HepG2 (cell line): ENCODE measurements around the gene NCCRP1. TPM values are rescaled to one million over a fixed set of nuclear protein-coding genes. Genes with fewer than 3 reads are reported as not detected.

Experiments used
- ATAC-seq: fragments of 200-7000 bp; cut with Tn5 transposase; 3 replicates; pipeline ENCODE4 v1.9.1; 2020; ENCODE audit warnings: mild to moderate bottlenecking, moderate library complexity
- BruUV-seq: library from RNA; stranded (reverse); fragments of 400-500 nt; replicated peaks from 2 replicates; lab custom pipeline; 2021; lab: Mats Ljungman, UMichigan
- CTCF ChIA-PET: fragments of 300-600 bp; formaldehyde crosslinking; extraction: SDS; loops from one replicate; lab custom pipeline; 2021; ENCODE audit warnings: low total read pairs, inconsistent platforms, low intra/inter-chr PET ratio; lab: Yijun Ruan, JAX
- POLR2A ChIA-PET: fragments of 350-600 bp; sonication (Branson Sonifier 250); formaldehyde crosslinking; loops from one replicate; lab custom pipeline; 2020; ENCODE audit warnings: antibody characterized with exemption, inconsistent platforms; lab: Yijun Ruan, JAX
- DNase-seq: peaks from one replicate; pipeline ENCODE4 v3.0.0-alpha.2; 2015; ENCODE audit warnings: low spot score
- FAIRE-seq: peaks from 3 replicates; lab custom pipeline; 2011; peaks lifted over from hg19 to GRCh38; lab: Jason Lieb, UNC
- H2AFZ ChIP-seq: one replicate; pipeline ENCODE4 v1.6.1; 2011; ENCODE audit warnings: low read length, inconsistent platforms
- H3K27ac ChIP-seq: fragments of 300-600 bp; 3 replicates; pipeline ENCODE4 v1.8.0; 2011; ENCODE audit warnings: mixed run types, mild to moderate bottlenecking, mixed read lengths, low read length, inconsistent platforms; ENCODE audit not compliant: insufficient read depth; ENCODE audit errors: extremely low read length
- H3K27me3 ChIP-seq, 2 experiments: fragments of 200-600 bp in 1 of 2; 2 replicates in 1 of 2; 3 replicates in 1 of 2; pipeline versions ENCODE4 v1.6.0 to v1.8.0; 2011; ENCODE audit warnings: low read length in 2 of 2, mild to moderate bottlenecking in 2 of 2, moderate library complexity in 2 of 2, inconsistent platforms in 1 of 2; ENCODE audit not compliant: insufficient read depth in 2 of 2, control insufficient read depth in 1 of 2
- H3K36me3 ChIP-seq, 2 experiments: fragments of 200-600 bp in 1 of 2; replicated peaks in 1 of 2; 2 replicates in 1 of 2; 3 replicates in 1 of 2; pipeline versions ENCODE4 v1.5.1 to v1.8.0; 2011; ENCODE audit warnings: low read length in 2 of 2, inconsistent platforms in 1 of 2; ENCODE audit not compliant: insufficient read depth in 2 of 2, control insufficient read depth in 1 of 2
- H3K4me1 ChIP-seq: 2 replicates; pipeline ENCODE4 v1.5.1; 2012; ENCODE audit warnings: low read length, inconsistent platforms; ENCODE audit not compliant: insufficient read depth
- H3K4me2 ChIP-seq: 2 replicates; pipeline ENCODE4 v1.6.0; 2011; ENCODE audit warnings: low read depth, low read length, inconsistent platforms
- H3K4me3 ChIP-seq, 3 experiments: fragments of 200-600 bp in 1 of 3; sonication (generic), shearing (Covaris generic) in 1 of 3; replicated peaks in 1 of 3; 2 replicates each; pipeline ENCODE4 v1.5.1; 2011 to 2016; ENCODE audit warnings: low read length in 3 of 3, inconsistent platforms in 2 of 3, low read depth in 2 of 3, mild to moderate bottlenecking in 2 of 3, control low read depth in 1 of 3, mixed read lengths in 1 of 3; ENCODE audit not compliant: insufficient read depth in 1 of 3
- H3K79me2 ChIP-seq: one replicate; pipeline ENCODE4 v1.6.1; 2011; ENCODE audit warnings: low read length, inconsistent platforms; ENCODE audit not compliant: insufficient read depth
- H3K9ac ChIP-seq: 2 replicates; pipeline ENCODE4 v1.6.0; 2011; ENCODE audit warnings: mild to moderate bottlenecking, low read depth, low read length, inconsistent platforms; ENCODE audit not compliant: insufficient read depth
- H3K9me3 ChIP-seq: 2 replicates; pipeline ENCODE4 v1.5.1; 2012; ENCODE audit warnings: mild to moderate bottlenecking, low read length
- H4K20me1 ChIP-seq: 2 replicates; pipeline ENCODE4 v1.6.0; 2011; ENCODE audit warnings: inconsistent platforms, mild to moderate bottlenecking, low read length, moderate library complexity; ENCODE audit not compliant: insufficient read depth
- EEA1 ChIP-seq: sonication (generic); formaldehyde crosslinking; IDR thresholded peaks from 2 replicates; pipeline ENCODE4 v1.5.1; 2020; ENCODE audit warnings: mild to moderate bottlenecking, missing genetic modification reagents, borderline replicate concordance
- FOXO1 ChIP-seq: sonication (generic); formaldehyde crosslinking; IDR thresholded peaks from 2 replicates; pipeline ENCODE4 v1.4.0; 2020; ENCODE audit warnings: missing genetic modification reagents
- NR0B2 ChIP-seq: sonication (generic); formaldehyde crosslinking; IDR thresholded peaks from 2 replicates; pipeline ENCODE4 v1.4.0; 2020; ENCODE audit warnings: mild to moderate bottlenecking, missing genetic modification reagents
- RNF219 ChIP-seq: sonication (generic); formaldehyde crosslinking; IDR thresholded peaks from 2 replicates; pipeline ENCODE4 v1.5.0; 2020; ENCODE audit warnings: mild to moderate bottlenecking, missing genetic modification reagents
- ZFX ChIP-seq: sonication (generic); formaldehyde crosslinking; IDR thresholded peaks from 2 replicates; pipeline ENCODE4 v1.4.0; 2020; ENCODE audit warnings: mild to moderate bottlenecking, low read depth, missing genetic modification reagents, moderate library complexity
- ZFY ChIP-seq: sonication (generic); formaldehyde crosslinking; IDR thresholded peaks from 2 replicates; pipeline ENCODE4 v1.4.0; 2020; ENCODE audit warnings: missing genetic modification reagents
- ZNF17 ChIP-seq: sonication (generic); formaldehyde crosslinking; IDR thresholded peaks from 2 replicates; pipeline ENCODE4 v1.5.0; 2020; ENCODE audit warnings: mild to moderate bottlenecking, missing genetic modification reagents
- ZNF20 ChIP-seq: sonication (generic); formaldehyde crosslinking; IDR thresholded peaks from 2 replicates; pipeline ENCODE4 v1.4.0; 2020; ENCODE audit warnings: mild to moderate bottlenecking, moderate library complexity, missing genetic modification reagents
- ZNF780A ChIP-seq: sonication (generic); formaldehyde crosslinking; IDR thresholded peaks from 2 replicates; pipeline ENCODE4 v1.8.0; 2022; ENCODE audit warnings: mild to moderate bottlenecking, missing genetic modification reagents, moderate library complexity
- ZNF839 ChIP-seq: sonication (generic); formaldehyde crosslinking; IDR thresholded peaks from 2 replicates; pipeline ENCODE4 v1.4.0; 2020; ENCODE audit warnings: missing genetic modification reagents, mild to moderate bottlenecking, borderline replicate concordance
- WGBS: methylation state at CpG from one replicate; pipeline ENCODE4 v1.1.6; 2017; ENCODE audit warnings: low lambda C conversion rate; 5-methylcytosine and 5-hydroxymethylcytosine counted together
- in situ Hi-C: cut with HindIII; loops from 2 replicates; pipeline ENCODE4 v1.10.0; 2017; ENCODE audit warnings: low pct_unique_long_range_greater_than_20kb; ENCODE audit not compliant: extremely low pct_ligation_motif_present
- intact Hi-C: fragments of 100-400 bp; cut with micrococcal nuclease; formaldehyde crosslinking; loops from one replicate; pipeline ENCODE4 v1.10.0; 2022; ENCODE audit not compliant: unreplicated experiment
- polyA plus RNA-seq, 8 experiments: library from polyadenylated mRNA; depleted of rRNA in 3 of 8; stranded (reverse) in 7 of 8; unstranded in 1 of 8; fragments of >200 nt; fragmentation: Illumina TruSeq in 4 of 8; extraction: Trizol in 4 of 8; gene quantifications; 2 replicates each; pipeline versions ENCODE4 v1.2.1 to v1.2.3, GENCODE V29; 2011 to 2016; ENCODE audit warnings: low read depth in 4 of 8, missing spikeins in 1 of 8, mixed read lengths in 1 of 8; ENCODE audit not compliant: insufficient read depth in 1 of 8
- total RNA-seq, 5 experiments: library from RNA; depleted of rRNA; stranded (reverse); fragments of >200 nt; fragmentation: Illumina TruSeq; extraction: Trizol; gene quantifications; 2 replicates each; pipeline ENCODE4 v1.2.3, GENCODE V29; 2016; ENCODE audit warnings: low read depth in 1 of 5

Gene NCCRP1
- total and polyA plus RNA-seq, 2 of the 13 experiments (the other 11 are each of a cell fraction or from before 2014, with no cell fraction given): not detected

- H3K9ac ChIP-seq: no peak overlapping the region
- ChIA-PET POLR2A (interaction anchor here (1.1 kb wide), 1 partner anchor 40 kb away, joined by 4 read pairs; no protein-coding TSS in a partner anchor), CTCF (no interaction called here)
- intact Hi-C loops: no loop called here
- no peaks in the 10 kb centered on the region; a peak in 1 of 5 replicates for H3K27me3 ChIP-seq
- peaks cover 57% of the 10 kb centered on the region for H3K4me1 ChIP-seq
- H4K20me1 ChIP-seq: peaks cover 4% of the 10 kb centered on the region; the same call in 1 of the 2 replicates
- H3K9me3 ChIP-seq: no peaks in the 10 kb centered on the region
- DNase-seq (no peak), ATAC-seq (no peak), FAIRE-seq (no peak)
- 96% methylated on average over 7 of the region's 7 CpGs for WGBS
- in situ Hi-C loops: no loop called here
- H3K36me3 ChIP-seq: peaks cover under 1 to 13% of the 10 kb centered on the region in 2 experiments; a peak in 4 of 5 replicates
- peaks cover 6% of the 10 kb centered on the region for H3K79me2 ChIP-seq
- no TSS peak for BruUV-seq
- H2AFZ ChIP-seq: no peak overlapping the region
- H3K4me3 ChIP-seq: no peak overlapping the region
- no peak overlapping the region for H3K4me2 ChIP-seq
- TF ChIP-seq ZNF780A (no peak), ZFY (no peak), NR0B2 (CRISPR knock-in tag) (no peak), ZNF839 (no peak), ZNF17 (CRISPR knock-in tag) (no peak), FOXO1 (CRISPR knock-in tag) (no peak), EEA1 (CRISPR knock-in tag) (no peak), ZNF20 (CRISPR knock-in tag) (no peak), RNF219 (CRISPR knock-in tag) (no peak), ZFX (CRISPR knock-in tag) (no peak)
- H3K27ac ChIP-seq: no peak overlapping the region
Observed at GRCh38 chr19:39165857-39166256, 30.9 kb upstream of the NCCRP1 start.
